ENCODE measurements around the gene XG.
"Not testable (repeated sequence)": the region's sequence is repeated elsewhere in the genome, so short reads cannot be mapped to it uniquely, and the experiment has no call there.

DNA sequence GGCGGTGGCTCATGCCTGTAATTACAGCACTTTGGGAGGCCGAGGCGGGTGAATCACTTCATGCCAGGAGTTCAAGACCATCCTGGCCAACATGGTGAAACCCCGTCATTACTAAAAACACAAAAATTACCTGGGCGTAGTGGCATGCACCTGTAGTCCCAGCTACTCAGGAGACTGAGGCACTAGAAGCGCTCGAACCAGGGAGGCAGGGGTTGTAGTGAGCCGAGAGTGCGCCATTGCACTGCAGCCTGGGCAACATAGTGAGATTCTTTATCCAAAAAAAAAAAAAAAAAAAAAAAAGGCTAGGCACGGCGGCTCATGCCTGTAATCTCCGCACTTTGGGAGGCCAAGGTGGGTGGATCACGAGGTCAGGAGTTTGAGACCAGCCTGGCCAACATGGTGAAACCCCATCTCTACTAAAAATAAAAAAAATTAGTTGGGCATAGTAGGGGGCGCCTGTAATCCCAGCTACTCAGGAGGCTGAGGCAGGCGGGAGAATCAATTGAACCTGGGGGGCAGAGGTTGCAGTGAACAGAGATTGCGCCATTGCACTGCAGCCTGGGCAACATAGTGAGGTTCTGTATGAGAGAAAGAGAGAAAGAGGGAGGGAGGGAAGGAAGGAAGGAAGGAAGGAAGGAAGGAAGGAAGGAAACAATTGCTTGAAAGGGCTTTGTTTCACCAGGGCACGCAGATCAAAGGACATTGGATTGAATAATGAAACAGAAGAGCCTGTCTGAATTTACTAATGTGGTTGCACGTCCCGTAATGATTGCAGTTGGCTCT lies 13.1 kb downstream of the XG start:
- not testable (repeated sequence) for TF ChIP-seq GABPA (tag; conservative IDR thresholded peaks at IDR 0.05; ENCODE audit: low read depth); POLR2G (IDR thresholded peaks at IDR 0.05; ENCODE audit: low read depth, low read length); THRAP3 (IDR thresholded peaks at IDR 0.05; ENCODE audit: borderline replicate concordance); SNRNP70 (optimal IDR thresholded peaks at IDR 0.05; ENCODE audit: low read depth, low read length); POLR2A (conservative IDR thresholded peaks at IDR 0.05); NUFIP1 (IDR thresholded peaks at IDR 0.05; ENCODE audit: partially characterized antibody); PTBP1 (IDR thresholded peaks at IDR 0.05; ENCODE audit: low read depth, low read length); SIRT6 (IDR thresholded peaks at IDR 0.05; ENCODE audit: low read depth, low read length); KAT2B (IDR thresholded peaks at IDR 0.05; ENCODE audit: low read depth, low read length); RCOR1 (IDR thresholded peaks at IDR 0.05; ENCODE audit: borderline replicate concordance in 1 of 2, low read depth in 2 of 2, low read length in 2 of 2); TAF1 (IDR thresholded peaks at IDR 0.05; ENCODE audit: control insufficient read depth, extremely low read depth, insufficient read depth, low read length, severe bottlenecking)
- TF ChIP-seq, protein P1, sequence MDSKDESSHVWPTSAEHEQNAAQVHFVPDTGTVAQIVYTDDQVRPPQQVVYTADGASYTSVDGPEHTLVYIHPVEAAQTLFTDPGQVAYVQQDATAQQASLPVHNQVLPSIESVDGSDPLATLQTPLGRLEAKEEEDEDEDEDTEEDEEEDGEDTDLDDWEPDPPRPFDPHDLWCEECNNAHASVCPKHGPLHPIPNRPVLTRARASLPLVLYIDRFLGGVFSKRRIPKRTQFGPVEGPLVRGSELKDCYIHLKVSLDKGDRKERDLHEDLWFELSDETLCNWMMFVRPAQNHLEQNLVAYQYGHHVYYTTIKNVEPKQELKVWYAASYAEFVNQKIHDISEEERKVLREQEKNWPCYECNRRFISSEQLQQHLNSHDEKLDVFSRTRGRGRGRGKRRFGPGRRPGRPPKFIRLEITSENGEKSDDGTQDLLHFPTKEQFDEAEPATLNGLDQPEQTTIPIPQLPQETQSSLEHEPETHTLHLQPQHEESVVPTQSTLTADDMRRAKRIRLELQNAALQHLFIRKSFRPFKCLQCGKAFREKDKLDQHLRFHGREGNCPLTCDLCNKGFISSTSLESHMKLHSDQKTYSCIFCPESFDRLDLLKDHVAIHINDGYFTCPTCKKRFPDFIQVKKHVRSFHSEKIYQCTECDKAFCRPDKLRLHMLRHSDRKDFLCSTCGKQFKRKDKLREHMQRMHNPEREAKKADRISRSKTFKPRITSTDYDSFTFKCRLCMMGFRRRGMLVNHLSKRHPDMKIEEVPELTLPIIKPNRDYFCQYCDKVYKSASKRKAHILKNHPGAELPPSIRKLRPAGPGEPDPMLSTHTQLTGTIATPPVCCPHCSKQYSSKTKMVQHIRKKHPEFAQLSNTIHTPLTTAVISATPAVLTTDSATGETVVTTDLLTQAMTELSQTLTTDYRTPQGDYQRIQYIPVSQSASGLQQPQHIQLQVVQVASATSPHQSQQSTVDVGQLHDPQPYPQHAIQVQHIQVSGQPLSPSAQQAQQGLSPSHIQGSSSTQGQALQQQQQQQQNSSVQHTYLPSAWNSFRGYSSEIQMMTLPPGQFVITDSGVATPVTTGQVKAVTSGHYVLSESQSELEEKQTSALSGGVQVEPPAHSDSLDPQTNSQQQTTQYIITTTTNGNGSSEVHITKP (IDR thresholded peaks at IDR 0.05; ENCODE audit: partially characterized antibody): not testable (repeated sequence)
- TF ChIP-seq, protein P2, sequence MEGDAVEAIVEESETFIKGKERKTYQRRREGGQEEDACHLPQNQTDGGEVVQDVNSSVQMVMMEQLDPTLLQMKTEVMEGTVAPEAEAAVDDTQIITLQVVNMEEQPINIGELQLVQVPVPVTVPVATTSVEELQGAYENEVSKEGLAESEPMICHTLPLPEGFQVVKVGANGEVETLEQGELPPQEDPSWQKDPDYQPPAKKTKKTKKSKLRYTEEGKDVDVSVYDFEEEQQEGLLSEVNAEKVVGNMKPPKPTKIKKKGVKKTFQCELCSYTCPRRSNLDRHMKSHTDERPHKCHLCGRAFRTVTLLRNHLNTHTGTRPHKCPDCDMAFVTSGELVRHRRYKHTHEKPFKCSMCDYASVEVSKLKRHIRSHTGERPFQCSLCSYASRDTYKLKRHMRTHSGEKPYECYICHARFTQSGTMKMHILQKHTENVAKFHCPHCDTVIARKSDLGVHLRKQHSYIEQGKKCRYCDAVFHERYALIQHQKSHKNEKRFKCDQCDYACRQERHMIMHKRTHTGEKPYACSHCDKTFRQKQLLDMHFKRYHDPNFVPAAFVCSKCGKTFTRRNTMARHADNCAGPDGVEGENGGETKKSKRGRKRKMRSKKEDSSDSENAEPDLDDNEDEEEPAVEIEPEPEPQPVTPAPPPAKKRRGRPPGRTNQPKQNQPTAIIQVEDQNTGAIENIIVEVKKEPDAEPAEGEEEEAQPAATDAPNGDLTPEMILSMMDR (IDR thresholded peaks at IDR 0.05 in 2 of 3, conservative IDR thresholded peaks at IDR 0.05 in 1 of 3; ENCODE audit: insufficient read depth in 2 of 3, low read depth in 1 of 3, low read length in 3 of 3): not testable (repeated sequence)
- TF ChIP-seq, protein P3, sequence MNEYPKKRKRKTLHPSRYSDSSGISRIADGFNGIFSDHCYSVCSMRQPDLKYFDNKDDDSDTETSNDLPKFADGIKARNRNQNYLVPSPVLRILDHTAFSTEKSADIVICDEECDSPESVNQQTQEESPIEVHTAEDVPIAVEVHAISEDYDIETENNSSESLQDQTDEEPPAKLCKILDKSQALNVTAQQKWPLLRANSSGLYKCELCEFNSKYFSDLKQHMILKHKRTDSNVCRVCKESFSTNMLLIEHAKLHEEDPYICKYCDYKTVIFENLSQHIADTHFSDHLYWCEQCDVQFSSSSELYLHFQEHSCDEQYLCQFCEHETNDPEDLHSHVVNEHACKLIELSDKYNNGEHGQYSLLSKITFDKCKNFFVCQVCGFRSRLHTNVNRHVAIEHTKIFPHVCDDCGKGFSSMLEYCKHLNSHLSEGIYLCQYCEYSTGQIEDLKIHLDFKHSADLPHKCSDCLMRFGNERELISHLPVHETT (CRISPR knock-in tag; conservative IDR thresholded peaks at IDR 0.05 in 1 of 2, IDR thresholded peaks at IDR 0.05 in 1 of 2): not testable (repeated sequence)
